ENCODE data around the gene ID4.

ID4 gene

GRCh38 chr6:19849196-19849595, 12.0 kb downstream of the ID4 start:
- H3K4me1 ChIP-seq (ENCODE audit: insufficient read depth, low read length) = no peaks in the 10 kb centered on the region
- H4K20me1 ChIP-seq (ENCODE audit: insufficient read depth, low read length) = no peaks in the 10 kb centered on the region
- no peak for TF ChIP-seq CTCF (IDR thresholded peaks at IDR 0.05; ENCODE audit: borderline replicate concordance, extremely low read depth, low read length, poor library complexity, severe bottlenecking)
- TF ChIP-seq EZH2 (IDR thresholded peaks at IDR 0.05; ENCODE audit: borderline replicate concordance, low read depth, low read length, severe bottlenecking) = no peak
- DNase-seq (no peak), ATAC-seq (ENCODE audit: insufficient read depth, low read depth) (no peak)
- no peak overlapping the region for H2AFZ ChIP-seq (ENCODE audit: low read depth, low read length)
- H3K9me3 ChIP-seq (ENCODE audit: insufficient read depth, low read length, severe bottlenecking) = no peaks in the 10 kb centered on the region
- no peak overlapping the region for H3K4me3 ChIP-seq (ENCODE audit: low read depth in 1 of 2, low read length in 2 of 2)
- peaks cover 9% of the 10 kb centered on the region for H3K27me3 ChIP-seq (ENCODE audit: insufficient read depth, low read length, poor library complexity)
- H3K9ac ChIP-seq (ENCODE audit: low read depth, low read length) = no peak overlapping the region
- no peak overlapping the region for H3K4me2 ChIP-seq (ENCODE audit: insufficient read depth, low read length)
- H3K79me2 ChIP-seq (ENCODE audit: insufficient read depth, low read length) = no peaks in the 10 kb centered on the region
- H3K36me3 ChIP-seq (ENCODE audit: insufficient read depth, low read length) = no peaks in the 10 kb centered on the region
- no peak overlapping the region for H3K27ac ChIP-seq (ENCODE audit: low read length)

- no peaks in the 10 kb centered on the region for H3K79me2 ChIP-seq (ENCODE audit: insufficient read depth, low read length)
- no peak overlapping the region for H3K27ac ChIP-seq (ENCODE audit: low read length)
- H3K4me3 ChIP-seq (ENCODE audit: low read depth in 1 of 2, low read length in 2 of 2) = no peak overlapping the region
- no peak overlapping the region for H2AFZ ChIP-seq (ENCODE audit: low read depth, low read length)
- ATAC-seq (ENCODE audit: insufficient read depth, low read depth) = no peak
- H3K9me3 ChIP-seq (ENCODE audit: insufficient read depth, low read length, severe bottlenecking) = no peaks in the 10 kb centered on the region
- H3K4me1 ChIP-seq (ENCODE audit: insufficient read depth, low read length) = no peaks in the 10 kb centered on the region
- H3K4me2 ChIP-seq (ENCODE audit: insufficient read depth, low read length) = no peak overlapping the region
- no peaks in the 10 kb centered on the region for H3K36me3 ChIP-seq (ENCODE audit: insufficient read depth, low read length)
- no peak for TF ChIP-seq EZH2 (IDR thresholded peaks at IDR 0.05; ENCODE audit: borderline replicate concordance, low read depth, low read length, severe bottlenecking)
- no peak for TF ChIP-seq CTCF (IDR thresholded peaks at IDR 0.05; ENCODE audit: borderline replicate concordance, extremely low read depth, low read length, poor library complexity, severe bottlenecking)
- H3K27me3 ChIP-seq (ENCODE audit: insufficient read depth, low read length, poor library complexity) = peaks cover 3% of the 10 kb centered on the region
- H4K20me1 ChIP-seq (ENCODE audit: insufficient read depth, low read length) = no peaks in the 10 kb centered on the region
- DNase-seq = no peak
- no peak overlapping the region for H3K9ac ChIP-seq (ENCODE audit: low read depth, low read length)
These were observed 12.6 kb downstream of the ID4 start for GRCh38 chr6:19849755-19850154.

- no peak overlapping the region for H2AFZ ChIP-seq (ENCODE audit: low read depth, low read length)
- DNase-seq = no peak
- ATAC-seq (ENCODE audit: insufficient read depth, low read depth) = peak; percentile 60; the same call in 1 of the 3 replicates
- H3K36me3 ChIP-seq (ENCODE audit: insufficient read depth, low read length) = no peaks in the 10 kb centered on the region
- no peaks in the 10 kb centered on the region for H4K20me1 ChIP-seq (ENCODE audit: insufficient read depth, low read length)
- no peak overlapping the region for H3K4me2 ChIP-seq (ENCODE audit: insufficient read depth, low read length)
- H3K79me2 ChIP-seq (ENCODE audit: insufficient read depth, low read length) = no peaks in the 10 kb centered on the region
- H3K27me3 ChIP-seq (ENCODE audit: insufficient read depth, low read length, poor library complexity) = no peaks in the 10 kb centered on the region
- no peak overlapping the region for H3K9ac ChIP-seq (ENCODE audit: low read depth, low read length)
- peak; percentile 73 for TF ChIP-seq CTCF (IDR thresholded peaks at IDR 0.05; ENCODE audit: borderline replicate concordance, extremely low read depth, low read length, poor library complexity, severe bottlenecking)
- TF ChIP-seq EZH2 (IDR thresholded peaks at IDR 0.05; ENCODE audit: borderline replicate concordance, low read depth, low read length, severe bottlenecking) = no peak
- H3K4me1 ChIP-seq (ENCODE audit: insufficient read depth, low read length) = no peaks in the 10 kb centered on the region
- H3K4me3 ChIP-seq (ENCODE audit: low read depth in 1 of 2, low read length in 2 of 2) = no peak overlapping the region
- no peaks in the 10 kb centered on the region for H3K9me3 ChIP-seq (ENCODE audit: insufficient read depth, low read length, severe bottlenecking)
- H3K27ac ChIP-seq (ENCODE audit: low read length) = no peak overlapping the region
These were observed 14.3 kb downstream of the ID4 start for GRCh38 chr6:19851241-19852089.

Data from DND-41 (cell line).